GM21717 (cell line): ENCODE data around the gene UPF1.
A peak's percentile ranks its signal among the peaks of the same experiment; 100 is the strongest.
"Not testable (repeated sequence)": the region's sequence is repeated elsewhere in the genome, so short reads cannot be mapped to it uniquely, and the experiment has no call there.

Source experiments
- ATAC-seq: cut with Tn5 transposase; IDR thresholded peaks from one replicate; pipeline ENCODE4 v1.9.1; 2021; ENCODE audit warnings: mild to moderate bottlenecking, moderate library complexity; ENCODE audit not compliant: unreplicated experiment

UPF1 gene

DNA sequence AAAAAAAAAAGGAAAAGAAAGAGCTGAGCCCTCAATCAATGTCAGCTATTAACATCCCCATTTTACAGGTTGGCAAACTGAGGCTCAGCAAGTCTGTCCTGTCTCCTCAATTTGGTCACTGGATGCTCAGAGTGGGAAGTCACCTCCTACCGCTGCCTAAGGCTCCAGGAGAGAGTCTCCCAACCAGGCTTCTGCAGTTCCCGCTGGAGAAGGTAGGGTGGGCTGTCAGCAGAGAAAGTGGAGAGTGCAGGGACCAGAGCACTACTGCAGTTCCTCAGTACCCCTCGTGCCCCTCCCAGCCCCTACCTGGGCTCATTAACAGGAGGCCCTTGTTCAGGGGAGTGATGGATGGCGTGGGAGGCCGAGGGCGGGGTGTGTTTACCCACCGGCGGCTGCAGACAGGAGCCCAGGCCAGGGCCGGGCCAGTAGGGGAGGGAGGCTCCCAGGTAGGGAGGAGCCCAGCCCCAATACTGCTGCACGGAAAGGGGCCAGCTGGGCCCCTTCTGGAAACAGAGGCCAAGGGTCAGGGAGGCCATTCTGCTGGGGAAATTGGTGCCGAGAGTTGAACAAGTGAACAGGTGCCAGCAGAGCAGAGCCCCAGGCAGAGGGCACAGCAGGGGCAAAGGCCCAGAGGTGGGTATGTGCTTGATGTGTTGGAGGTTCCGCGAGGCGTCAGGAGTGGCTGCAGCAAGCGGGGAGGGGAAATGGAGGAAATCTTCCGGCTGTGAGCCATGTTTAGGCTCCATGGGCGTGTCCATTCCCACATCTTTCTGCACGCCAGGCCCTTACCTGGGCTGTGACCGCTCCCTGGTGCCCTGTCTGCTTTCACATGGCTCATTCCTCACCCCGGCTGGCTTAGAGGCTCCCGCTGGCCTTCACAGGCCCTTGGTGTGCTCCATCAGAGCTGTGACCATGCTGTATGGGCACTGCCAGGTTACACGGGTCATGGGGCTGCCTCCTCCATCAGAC is 33.1 kb upstream of the UPF1 start:
- ATAC-seq = no peak

DNA sequence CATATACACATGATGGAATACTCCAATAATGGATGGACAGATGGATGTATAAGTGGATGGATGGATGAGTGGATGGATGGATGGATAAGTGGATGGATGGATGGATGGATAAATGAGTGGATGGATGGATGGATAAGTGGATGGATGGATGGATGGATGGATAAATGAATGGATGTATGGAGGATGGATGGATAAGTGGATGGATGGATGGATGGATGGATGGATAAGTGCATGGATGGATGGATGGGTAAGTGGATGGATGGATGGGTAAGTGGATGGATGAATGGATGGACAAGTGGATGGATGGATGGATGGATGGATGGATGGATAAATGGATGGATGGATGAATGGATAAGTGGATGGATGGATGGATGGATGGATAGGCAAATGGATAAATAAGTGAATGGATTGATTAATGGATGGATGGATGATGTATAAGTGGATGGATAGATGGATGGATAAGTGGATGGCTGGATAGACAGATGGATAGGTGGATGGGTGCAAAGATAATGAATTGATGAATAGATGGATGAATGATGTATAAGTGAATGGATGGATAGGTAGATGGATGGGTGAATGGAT is 32.3 kb upstream of the UPF1 start:
- no peak for ATAC-seq

DNA sequence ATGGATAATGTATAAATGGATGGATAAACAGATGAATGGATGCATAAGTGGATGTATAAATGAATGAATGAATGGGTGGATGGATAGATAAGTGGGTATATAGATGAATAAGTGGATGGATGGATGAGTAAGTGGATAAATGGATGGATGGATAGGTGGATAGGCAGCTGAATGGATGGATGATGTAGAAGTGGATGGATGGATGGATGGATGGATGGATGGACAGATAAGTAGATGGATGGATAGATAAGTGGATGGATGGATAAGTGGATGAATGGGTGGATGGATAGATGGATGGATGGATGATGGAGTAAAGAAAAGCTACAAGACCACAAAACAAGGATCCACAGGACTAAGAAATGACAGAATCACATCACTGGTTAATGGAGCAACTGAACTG is 31.7 kb upstream of the UPF1 start:
- no peak for ATAC-seq

DNA sequence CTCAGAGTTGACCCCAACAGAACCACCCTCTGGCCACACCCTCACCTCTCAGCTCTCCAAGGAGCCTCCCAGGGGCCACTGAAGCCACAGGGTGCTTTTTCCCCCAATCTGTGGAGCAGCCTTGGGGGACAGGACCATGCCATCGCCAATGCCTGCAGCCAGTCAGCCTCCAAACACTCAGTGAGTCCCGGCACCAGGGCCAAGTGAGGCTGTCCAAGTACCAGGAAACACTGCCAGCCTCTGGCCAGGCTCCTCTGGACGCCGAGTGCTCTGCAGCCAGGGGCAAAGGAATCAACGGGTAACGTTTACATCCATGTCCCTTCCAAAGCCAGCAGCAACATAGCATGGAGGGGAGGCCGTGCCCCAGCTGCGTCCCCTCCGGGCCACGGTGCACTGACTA is 31.1 kb upstream of the UPF1 start:
- no peak for ATAC-seq

DNA sequence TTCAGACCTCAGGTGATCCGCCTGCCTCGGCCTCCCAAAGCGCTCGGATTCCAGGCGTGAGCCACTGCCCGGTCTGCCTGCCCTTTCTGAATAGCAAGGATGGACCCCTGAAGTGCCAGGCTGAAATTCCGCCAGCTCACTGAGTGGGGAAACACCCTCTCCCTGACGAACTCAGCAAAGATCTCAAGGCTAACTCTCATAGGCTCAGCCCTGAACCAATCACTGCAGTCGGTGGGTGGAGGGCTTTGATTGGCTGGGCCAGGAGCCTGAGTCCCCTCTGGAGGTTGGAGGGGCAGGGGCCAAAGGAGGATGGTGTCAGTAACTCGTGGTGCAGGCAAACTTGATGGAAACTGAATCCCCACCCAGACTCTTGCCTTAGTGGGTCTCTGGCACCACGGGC is 29.4 kb upstream of the UPF1 start:
- no peak for ATAC-seq

DNA sequence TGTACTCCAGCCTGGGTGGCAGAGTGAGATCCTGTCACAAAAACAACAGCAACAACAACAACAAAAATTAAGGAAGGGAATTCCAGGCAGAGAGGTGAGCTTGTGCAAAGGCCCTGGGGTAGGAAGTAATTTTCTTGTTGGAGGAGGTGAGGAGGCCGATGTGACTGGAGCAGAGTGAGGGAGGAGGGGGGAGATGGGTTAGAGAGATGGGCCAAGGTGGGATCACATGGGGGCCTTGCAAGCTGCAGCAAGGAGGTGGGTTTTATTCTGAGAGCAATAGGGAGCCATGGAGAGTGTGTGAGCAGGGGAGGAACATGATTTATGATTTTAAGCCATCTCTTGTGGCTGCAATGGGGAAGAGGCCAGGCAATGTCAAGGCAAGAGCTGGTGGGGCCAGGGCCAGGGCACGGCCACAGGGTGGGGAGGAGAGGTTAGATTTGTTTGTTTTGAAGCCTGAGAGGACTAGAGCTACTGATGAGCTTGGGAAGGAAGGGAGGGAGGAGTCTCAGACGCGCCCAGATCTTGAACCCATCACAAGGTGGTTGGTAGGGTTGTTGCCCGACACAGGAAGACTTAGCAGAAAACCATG is 28.1 kb upstream of the UPF1 start:
- no peak for ATAC-seq

DNA sequence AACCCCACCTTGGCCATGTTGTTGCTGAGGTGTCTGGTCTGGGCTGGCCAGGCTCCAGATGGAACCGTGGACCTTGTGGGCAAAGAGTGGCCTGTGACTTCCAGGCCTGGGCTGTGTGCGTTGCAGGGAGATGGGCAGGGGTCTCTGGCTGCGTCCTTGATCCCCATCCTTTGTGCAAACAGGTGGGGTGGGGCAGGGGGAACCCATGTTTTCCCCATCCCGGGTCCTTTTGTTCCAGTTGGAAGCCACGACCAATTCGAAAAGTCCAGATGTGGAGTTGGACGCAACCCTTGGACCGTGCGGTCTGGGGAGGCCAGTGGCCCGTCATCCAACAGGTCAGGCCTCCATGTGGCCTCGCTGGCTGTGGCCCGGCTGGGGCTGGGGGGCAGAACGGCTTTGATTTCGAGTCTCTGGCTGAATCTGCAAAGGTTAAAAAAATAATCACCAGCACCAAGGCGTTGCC is 27.6 kb upstream of the UPF1 start:
- ATAC-seq = no peak

DNA sequence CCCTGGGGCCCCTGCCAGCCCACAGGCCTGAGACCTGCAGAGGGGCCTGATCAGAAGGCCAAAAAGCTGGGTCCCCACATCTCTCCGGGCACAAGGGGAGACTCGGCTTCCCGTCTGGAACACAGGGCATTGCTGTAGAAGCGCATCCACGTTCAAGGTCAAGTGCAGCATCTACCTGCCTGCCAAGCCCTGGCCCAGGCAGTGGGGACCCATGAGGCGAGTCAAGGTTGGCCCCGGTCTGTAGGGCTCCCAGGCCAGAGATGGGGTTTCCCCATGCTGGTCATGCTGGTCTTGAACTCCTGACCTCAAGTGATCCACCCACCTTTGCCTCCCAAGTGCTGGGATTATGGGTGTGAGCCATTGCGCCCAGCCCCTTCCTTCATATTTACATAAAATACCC is 27.1 kb upstream of the UPF1 start:
- no peak for ATAC-seq

DNA sequence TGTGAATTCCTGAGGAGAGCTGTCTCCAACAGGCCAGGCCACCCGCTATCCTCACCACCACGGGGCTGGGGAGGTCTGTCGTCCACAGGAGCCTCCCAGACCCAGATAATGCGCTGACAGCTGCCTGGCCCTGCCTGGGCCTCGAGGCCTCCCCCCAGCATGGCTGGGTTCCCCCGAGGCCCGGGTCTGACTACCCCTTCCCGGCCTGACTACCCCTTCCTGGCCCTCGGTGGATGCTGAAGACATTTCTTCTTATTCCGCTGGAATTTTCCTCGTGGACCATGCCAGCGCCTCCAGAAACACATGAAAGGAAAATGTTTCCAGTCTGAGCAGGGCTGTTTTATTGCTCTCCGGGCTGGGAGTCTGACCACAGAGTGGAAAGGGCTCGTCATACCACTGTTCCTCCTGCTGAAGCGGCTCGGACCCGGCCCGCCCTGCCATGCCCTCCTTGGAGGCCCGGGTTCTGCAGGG is 23.9 kb upstream of the UPF1 start:
- no peak for ATAC-seq

DNA sequence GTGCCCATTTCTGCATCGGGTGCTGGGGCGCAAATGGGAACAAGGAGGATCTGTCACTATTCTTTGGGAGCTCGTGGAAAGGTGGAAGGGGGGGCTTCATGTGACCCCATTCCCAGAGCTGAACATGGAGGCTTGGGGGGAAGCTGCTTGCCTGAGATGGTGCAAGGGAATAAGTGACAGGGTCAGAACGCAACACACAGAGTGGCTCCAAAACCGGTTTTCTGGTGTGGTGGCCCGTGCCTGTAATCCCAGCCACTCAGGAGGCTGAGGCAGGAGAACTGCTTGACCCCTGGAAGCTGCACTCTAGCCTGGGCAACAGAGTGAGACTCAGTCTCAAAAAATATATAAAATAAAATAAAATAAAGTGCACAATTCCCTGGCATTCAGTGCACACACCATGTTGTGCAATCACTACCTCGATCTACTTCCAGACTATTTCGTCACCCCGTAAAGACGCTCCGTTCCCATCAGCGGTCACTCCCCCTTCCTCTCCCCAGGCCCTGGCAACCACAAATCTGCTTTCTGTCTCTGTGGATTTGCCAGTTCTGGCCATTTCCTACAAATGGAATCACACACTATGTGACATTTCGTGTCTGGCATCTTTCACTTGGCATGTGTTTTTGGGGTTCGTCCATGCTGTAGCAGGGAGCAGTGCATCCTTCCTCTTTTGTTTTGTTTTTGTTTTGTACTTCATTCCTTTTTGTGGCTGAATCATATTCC is 22.4 kb upstream of the UPF1 start:
- ATAC-seq = no peak

DNA sequence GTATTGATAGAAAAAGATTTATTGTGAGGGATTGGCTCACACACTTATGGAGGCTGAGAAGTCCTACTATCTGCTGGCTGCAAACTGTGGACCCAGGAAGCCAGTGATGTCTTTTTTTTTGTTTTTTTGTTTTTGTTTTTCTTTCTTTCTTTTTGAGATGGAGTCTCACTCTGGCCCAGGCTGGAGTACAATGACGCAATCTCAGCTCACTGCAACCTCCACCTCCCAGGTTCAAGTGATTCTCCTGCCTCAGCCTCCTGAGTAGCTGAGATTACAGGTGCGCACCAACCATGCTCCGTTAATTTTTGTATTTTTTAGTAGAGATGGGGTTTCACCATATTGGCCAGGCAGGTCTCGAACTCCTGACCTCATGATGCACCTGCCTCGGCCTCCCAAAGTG is 20.1 kb upstream of the UPF1 start:
- ATAC-seq = not testable (repeated sequence)

DNA sequence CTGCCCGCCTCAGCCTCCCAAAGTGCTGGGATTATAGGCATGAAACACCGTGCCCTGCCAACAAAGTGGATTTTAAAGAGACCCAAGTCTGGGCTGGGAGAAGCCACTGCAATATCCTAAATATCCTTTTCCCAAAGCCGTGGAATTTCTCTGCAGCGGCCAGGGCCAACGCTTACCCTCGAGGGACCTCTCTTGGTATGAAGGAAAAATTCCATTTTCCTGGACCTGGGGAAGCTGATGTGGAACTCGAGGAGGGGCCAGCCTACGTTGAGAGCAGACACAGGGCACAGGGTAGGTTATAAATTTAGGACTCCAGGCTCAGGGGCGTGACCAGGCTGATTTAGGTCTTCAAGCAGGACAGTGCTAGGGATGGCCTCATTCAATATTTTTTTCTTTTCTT is 17.7 kb upstream of the UPF1 start:
- ATAC-seq = no peak

DNA sequence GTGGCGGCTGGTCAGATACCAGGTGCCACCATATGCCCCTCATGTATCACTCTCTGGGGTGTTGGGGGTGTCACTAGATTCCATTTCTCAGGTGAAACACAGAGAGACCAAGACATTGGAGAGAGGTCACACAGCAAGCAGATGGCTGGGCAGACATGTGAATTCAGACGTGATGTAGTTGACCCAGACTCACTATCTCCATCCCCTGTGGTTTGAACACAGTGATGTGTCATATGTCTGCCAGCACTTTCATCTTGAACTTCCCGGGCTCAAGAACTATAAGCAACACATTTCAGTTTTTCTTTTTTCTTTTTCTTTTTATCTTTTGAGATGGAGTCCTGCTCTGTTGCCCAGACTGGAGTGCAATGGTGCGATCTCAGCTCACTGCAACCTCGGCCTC is 16.1 kb upstream of the UPF1 start:
- no peak for ATAC-seq

DNA sequence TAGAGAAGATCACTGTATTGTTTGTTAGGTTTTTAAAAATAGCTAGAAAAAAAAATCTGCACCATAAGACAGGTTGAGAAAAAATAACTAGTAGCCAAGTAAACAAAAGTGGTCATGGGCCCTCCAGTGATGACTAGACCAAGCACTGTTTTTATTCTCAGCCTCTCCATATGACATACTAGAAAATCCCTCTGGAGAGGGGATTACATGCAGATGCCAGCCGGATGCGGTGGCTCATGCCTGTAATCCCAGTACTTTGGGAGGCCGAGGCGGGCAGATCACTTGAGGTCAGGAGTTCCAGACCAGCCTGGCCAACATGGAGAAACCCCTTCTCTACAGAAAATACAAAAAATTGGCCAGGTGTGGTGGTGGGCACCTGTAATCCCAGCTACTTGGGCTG is 15.1 kb upstream of the UPF1 start:
- ATAC-seq = not testable (repeated sequence)

DNA sequence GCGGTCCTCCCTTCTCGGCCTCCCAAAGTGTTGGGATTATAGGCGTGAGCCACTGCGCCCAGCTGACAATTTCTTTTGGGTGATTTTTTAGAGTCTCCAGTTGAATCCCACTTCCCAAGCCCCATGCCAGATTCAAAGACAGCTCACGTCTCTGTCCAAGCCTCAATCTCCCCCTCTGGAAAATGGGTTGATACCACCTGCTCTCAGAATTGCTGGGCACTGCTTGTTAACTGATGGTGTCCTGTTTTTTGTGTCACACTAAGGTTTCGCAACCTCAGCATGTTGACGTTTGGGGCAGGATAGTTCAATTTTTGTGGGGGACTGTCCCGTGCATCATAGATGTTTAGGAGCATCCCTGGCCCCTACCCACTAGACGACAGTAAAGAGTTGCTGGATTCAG is 14.2 kb upstream of the UPF1 start:
- no peak for ATAC-seq

DNA sequence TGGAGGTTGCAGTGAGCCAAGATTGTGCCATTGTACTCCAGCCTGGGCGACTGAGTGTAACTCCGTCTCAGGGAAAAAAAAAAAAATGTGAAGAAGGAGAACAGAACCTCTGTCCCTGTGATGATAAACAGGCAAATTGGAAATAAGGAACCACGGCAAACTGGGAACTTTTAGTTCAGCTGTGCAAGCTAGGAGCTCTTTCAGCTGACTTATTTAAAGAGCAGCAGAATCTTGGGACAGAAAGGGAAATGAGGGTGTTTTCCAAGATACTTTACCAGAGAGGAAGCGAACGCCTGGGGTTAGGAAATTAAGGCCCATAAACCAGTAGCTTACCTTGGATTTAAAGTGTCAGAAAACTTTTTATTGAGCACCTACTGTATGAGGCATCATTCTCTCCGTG is 3.0 kb upstream of the UPF1 start:
- no peak for ATAC-seq

DNA sequence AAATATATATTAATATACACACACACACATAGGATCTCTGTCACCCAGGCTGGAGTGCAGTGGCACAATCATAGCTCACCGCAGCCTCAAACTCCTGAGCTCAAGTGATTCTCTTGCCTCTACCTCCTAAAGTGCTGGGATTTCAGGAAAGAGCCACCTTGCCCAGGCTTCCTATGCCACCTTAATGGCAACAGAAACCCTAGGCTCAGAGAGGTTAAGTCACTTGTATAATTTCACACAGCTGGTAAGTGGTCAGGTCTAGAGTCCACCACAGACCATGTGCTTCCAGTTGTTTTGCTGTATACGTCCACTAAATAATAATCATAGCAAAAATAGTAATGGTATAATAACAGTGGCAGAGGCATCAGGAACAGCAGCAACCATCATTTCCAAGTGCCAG is 1.3 kb upstream of the UPF1 start:
- no peak for ATAC-seq

DNA sequence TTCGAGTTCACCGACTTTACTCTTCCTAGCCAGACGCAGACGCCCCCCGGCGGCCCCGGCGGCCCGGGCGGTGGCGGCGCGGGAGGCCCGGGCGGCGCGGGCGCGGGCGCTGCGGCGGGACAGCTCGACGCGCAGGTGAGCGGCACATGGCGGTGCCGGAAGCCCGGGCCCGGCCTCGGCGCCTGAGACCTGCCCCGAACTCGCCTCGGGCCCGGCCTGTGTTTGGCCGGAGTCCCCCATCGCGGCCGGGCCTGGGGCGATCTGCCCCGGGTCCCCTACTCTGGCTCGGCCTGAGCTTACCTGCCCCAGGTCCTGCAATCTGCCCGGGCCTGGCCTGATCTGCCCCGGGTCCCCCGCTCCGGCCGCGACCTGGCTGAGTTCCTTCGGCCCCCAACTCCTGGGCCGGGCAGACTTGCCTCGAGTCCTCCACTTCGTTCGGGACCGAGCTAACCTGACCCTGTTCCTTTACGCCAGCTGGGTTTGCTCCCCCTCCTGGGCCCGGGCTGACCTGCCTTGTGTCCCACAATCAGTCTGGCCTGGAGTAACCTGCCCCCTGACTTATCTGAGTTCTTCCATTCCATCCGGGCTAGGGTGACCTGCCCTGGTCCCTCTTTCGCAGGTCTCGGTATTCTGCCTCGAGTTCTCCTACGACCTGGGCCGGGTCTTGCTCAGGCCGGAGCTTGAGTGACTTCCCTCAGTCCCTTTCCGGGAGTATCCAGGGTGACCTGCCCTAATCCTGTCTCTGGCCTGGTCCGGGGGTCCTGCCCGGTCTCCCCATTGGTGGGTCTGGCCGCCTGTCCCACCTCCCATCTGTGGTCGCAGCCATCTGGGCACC is 764 bp downstream of the UPF1 start:
- peak; percentile 23 for ATAC-seq

DNA sequence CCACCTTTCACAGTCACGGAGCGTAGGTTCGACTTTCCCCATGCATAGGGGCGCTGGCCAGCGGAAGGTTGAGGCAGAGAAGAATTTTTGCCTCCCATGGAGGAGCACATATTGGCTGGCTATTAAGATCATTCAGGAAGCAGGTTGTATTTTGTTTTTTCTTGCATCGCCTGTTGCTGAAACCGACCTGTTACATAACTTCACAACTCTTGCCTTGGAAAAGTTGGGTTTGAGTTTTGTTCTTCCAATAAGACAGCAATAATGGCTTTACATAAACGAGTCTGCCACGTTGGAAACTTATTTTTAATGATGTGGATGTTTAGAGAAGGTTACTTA is 1.4 kb downstream of the UPF1 start:
- no peak for ATAC-seq

DNA sequence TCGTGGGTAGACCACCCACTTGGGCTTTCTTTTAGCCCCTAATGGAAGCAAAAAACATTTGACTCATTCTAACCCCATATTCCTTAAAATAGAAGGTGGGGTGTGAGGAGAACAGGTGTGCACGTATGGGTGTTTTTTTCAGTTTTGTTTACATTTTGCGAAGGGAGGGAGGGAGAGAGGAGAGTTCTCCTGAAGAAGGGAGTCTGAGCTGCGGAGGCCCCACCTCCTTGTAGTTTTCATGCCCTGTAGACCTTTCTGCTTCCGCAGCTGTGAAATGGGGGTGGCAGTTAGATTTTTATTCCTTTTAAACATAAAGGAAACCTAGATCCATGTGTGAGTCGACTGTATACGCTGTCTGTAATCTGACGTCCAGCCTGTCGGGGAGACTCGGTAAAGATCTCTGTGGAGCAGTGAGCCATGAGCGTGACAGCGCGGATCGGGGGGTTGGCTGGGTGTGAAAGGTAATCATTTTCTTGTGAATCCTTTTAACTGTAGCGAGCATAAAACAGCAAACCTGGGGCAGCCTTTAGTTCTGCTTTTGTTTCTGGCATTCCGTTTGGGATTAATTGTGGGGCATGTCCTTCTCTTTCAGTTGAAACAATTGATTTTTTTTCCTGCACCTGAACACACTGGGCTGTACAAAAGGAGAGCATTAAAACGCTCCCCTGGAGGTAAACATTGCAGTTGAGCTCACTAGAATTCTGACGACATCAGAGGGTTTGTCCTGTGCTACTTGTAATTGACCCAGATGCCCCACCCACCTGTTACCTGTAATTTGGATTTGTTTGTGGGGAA is 2.3 kb downstream of the UPF1 start:
- ATAC-seq = no peak
